K562 (cell line): ENCODE results near the gene TXNIP. TPM values are rescaled to one million over a fixed set of nuclear protein-coding genes. Genes with fewer than 3 reads are reported as not detected.
A peak's percentile ranks its signal among the peaks of the same experiment; 100 is the strongest.

Experiments used
- BACH1 ChIP-seq: fragments of 200-800 bp; sonication (Bioruptor generic); IDR thresholded peaks from 2 replicates; pipeline ENCODE4 v1.6.1; 2016; ENCODE audit warnings: missing genetic modification characterization, missing compliant biosample characterization
- ELF4 ChIP-seq: fragments of 450-650 bp; formaldehyde crosslinking; IDR thresholded peaks from 2 replicates; pipeline ENCODE4 v1.4.0; 2022; ENCODE audit warnings: missing genetic modification characterization
- LARP7 ChIP-seq: fragments of 450-650 bp; IDR thresholded peaks from 2 replicates; pipeline ENCODE4 v1.6.1; 2016
- MAFK ChIP-seq: IDR thresholded peaks from 2 replicates; pipeline ENCODE4 v1.6.1; 2011; ENCODE audit warnings: low read length, improper control_type of control experiment
- PML ChIP-seq: IDR thresholded peaks from 2 replicates; pipeline ENCODE4 v1.6.1; 2012; ENCODE audit warnings: low read length, inconsistent platforms
- POLR2AphosphoS5 ChIP-seq: IDR thresholded peaks from 2 replicates; pipeline ENCODE4 v1.6.1; 2011; ENCODE audit warnings: mild to moderate bottlenecking, low read depth, low read length, moderate library complexity; ENCODE audit not compliant: control insufficient read depth, insufficient read depth
- SIRT6 ChIP-seq: IDR thresholded peaks from one replicate; pipeline ENCODE4 v1.6.1; 2012; ENCODE audit warnings: low read depth, mild to moderate bottlenecking, control low read depth, inconsistent platforms, low read length, moderate library complexity
- SMAD1 ChIP-seq: fragments of 150-350 bp; IDR thresholded peaks from 2 replicates; pipeline ENCODE4 v1.6.1; 2014; ENCODE audit warnings: low read length, low read depth; ENCODE audit not compliant: partially characterized antibody
- U2AF2 ChIP-seq: fragments of 200-400 bp; formaldehyde crosslinking; optimal IDR thresholded peaks from 2 replicates; pipeline ENCODE3; 2017; ENCODE audit warnings: low read depth, mild to moderate bottlenecking, low read length
- YBX1 ChIP-seq: fragments of 450-650 bp; IDR thresholded peaks from 2 replicates; pipeline ENCODE4 v1.7.1; 2016; ENCODE audit warnings: mild to moderate bottlenecking
- polyA plus RNA-seq, 8 experiments: library from polyadenylated mRNA; depleted of rRNA in 4 of 8; stranded (reverse) in 5 of 8; unstranded in 3 of 8; fragments of >200 nt; fragmentation: Nextera tagmentation in 2 of 8; fragmentation: Illumina TruSeq in 1 of 8; extraction: Ambion mirVana in 2 of 8; extraction: Trizol in 1 of 8; gene quantifications; 2 replicates each; pipeline versions ENCODE4 v1.2.1 to v1.2.3, GENCODE V29; 2011 to 2014; ENCODE audit warnings: inconsistent platforms in 1 of 8, missing spikeins in 1 of 8
- total RNA-seq, 7 experiments: library from RNA; depleted of rRNA in 6 of 7; stranded (reverse); fragments of >200 nt in 6 of 7; fragmentation: Illumina TruSeq in 2 of 7; extraction: Trizol in 2 of 7; gene quantifications; 2 replicates each; pipeline versions ENCODE4 v1.2.1 to v1.2.3, GENCODE V29; 2011 to 2021; ENCODE audit warnings: low replicate concordance in 1 of 7
- TF ChIP-seq, protein P1 (sequence below): fragments of 200-600 bp; sonication (generic); IDR thresholded peaks from one replicate; pipeline ENCODE4 v1.6.1; 2012; ENCODE audit warnings: mild to moderate bottlenecking, low read depth, low read length, inconsistent platforms
- TF ChIP-seq, protein P2 (sequence below): fragments of 150-350 bp; conservative IDR thresholded peaks from 2 replicates; pipeline ENCODE4 v1.6.1; 2014; ENCODE audit warnings: low read length
- TF ChIP-seq, protein P3 (sequence below): sonication (generic); formaldehyde crosslinking; IDR thresholded peaks from 2 replicates; pipeline ENCODE4 v1.8.1; 2023; ENCODE audit warnings: mild to moderate bottlenecking, missing genetic modification reagents

TXNIP gene
- total and polyA plus RNA-seq, 9 of the 15 experiments (the other 6 are each of a cell fraction or from before 2014, with no cell fraction given) = 120 to 499 (median 257) TPM

DNA sequence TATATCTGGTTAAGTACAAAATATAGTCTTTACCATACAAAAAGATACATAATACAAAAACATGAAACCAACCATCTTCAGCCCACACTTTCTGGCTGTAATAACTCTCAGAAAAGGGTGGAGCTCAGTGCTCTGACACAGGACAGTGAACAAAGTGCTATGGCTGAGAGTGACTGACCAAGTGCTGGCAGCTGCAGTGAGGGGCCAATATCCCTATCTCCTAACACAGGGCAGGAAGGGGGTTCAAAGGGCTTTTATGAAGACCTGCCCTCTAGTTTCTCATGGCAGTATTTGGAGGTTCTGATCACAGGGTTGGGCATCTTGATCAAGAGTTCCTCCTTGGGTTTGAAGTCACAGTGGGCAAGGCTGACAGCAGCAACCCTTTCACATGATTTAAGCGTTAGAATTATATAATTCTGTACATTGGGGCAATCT is 3.9 kb downstream of the TXNIP start (continued):
- TF ChIP-seq, protein P1, sequence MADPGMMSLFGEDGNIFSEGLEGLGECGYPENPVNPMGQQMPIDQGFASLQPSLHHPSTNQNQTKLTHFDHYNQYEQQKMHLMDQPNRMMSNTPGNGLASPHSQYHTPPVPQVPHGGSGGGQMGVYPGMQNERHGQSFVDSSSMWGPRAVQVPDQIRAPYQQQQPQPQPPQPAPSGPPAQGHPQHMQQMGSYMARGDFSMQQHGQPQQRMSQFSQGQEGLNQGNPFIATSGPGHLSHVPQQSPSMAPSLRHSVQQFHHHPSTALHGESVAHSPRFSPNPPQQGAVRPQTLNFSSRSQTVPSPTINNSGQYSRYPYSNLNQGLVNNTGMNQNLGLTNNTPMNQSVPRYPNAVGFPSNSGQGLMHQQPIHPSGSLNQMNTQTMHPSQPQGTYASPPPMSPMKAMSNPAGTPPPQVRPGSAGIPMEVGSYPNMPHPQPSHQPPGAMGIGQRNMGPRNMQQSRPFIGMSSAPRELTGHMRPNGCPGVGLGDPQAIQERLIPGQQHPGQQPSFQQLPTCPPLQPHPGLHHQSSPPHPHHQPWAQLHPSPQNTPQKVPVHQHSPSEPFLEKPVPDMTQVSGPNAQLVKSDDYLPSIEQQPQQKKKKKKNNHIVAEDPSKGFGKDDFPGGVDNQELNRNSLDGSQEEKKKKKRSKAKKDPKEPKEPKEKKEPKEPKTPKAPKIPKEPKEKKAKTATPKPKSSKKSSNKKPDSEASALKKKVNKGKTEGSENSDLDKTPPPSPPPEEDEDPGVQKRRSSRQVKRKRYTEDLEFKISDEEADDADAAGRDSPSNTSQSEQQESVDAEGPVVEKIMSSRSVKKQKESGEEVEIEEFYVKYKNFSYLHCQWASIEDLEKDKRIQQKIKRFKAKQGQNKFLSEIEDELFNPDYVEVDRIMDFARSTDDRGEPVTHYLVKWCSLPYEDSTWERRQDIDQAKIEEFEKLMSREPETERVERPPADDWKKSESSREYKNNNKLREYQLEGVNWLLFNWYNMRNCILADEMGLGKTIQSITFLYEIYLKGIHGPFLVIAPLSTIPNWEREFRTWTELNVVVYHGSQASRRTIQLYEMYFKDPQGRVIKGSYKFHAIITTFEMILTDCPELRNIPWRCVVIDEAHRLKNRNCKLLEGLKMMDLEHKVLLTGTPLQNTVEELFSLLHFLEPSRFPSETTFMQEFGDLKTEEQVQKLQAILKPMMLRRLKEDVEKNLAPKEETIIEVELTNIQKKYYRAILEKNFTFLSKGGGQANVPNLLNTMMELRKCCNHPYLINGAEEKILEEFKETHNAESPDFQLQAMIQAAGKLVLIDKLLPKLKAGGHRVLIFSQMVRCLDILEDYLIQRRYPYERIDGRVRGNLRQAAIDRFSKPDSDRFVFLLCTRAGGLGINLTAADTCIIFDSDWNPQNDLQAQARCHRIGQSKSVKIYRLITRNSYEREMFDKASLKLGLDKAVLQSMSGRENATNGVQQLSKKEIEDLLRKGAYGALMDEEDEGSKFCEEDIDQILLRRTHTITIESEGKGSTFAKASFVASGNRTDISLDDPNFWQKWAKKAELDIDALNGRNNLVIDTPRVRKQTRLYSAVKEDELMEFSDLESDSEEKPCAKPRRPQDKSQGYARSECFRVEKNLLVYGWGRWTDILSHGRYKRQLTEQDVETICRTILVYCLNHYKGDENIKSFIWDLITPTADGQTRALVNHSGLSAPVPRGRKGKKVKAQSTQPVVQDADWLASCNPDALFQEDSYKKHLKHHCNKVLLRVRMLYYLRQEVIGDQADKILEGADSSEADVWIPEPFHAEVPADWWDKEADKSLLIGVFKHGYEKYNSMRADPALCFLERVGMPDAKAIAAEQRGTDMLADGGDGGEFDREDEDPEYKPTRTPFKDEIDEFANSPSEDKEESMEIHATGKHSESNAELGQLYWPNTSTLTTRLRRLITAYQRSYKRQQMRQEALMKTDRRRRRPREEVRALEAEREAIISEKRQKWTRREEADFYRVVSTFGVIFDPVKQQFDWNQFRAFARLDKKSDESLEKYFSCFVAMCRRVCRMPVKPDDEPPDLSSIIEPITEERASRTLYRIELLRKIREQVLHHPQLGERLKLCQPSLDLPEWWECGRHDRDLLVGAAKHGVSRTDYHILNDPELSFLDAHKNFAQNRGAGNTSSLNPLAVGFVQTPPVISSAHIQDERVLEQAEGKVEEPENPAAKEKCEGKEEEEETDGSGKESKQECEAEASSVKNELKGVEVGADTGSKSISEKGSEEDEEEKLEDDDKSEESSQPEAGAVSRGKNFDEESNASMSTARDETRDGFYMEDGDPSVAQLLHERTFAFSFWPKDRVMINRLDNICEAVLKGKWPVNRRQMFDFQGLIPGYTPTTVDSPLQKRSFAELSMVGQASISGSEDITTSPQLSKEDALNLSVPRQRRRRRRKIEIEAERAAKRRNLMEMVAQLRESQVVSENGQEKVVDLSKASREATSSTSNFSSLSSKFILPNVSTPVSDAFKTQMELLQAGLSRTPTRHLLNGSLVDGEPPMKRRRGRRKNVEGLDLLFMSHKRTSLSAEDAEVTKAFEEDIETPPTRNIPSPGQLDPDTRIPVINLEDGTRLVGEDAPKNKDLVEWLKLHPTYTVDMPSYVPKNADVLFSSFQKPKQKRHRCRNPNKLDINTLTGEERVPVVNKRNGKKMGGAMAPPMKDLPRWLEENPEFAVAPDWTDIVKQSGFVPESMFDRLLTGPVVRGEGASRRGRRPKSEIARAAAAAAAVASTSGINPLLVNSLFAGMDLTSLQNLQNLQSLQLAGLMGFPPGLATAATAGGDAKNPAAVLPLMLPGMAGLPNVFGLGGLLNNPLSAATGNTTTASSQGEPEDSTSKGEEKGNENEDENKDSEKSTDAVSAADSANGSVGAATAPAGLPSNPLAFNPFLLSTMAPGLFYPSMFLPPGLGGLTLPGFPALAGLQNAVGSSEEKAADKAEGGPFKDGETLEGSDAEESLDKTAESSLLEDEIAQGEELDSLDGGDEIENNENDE = peak; percentile 84
- TF ChIP-seq POLR2AphosphoS5 (peak; percentile 31; the same call in 1 of the 2 replicates), SIRT6 (no peak), SMAD1 (peak; percentile 74), PML (no peak), MAFK (no peak), U2AF2 (no peak), YBX1 (no peak), BACH1 (tag) (no peak), LARP7 (no peak), ELF4 (CRISPR knock-in tag) (peak; percentile 80)
- TF ChIP-seq, protein P2, sequence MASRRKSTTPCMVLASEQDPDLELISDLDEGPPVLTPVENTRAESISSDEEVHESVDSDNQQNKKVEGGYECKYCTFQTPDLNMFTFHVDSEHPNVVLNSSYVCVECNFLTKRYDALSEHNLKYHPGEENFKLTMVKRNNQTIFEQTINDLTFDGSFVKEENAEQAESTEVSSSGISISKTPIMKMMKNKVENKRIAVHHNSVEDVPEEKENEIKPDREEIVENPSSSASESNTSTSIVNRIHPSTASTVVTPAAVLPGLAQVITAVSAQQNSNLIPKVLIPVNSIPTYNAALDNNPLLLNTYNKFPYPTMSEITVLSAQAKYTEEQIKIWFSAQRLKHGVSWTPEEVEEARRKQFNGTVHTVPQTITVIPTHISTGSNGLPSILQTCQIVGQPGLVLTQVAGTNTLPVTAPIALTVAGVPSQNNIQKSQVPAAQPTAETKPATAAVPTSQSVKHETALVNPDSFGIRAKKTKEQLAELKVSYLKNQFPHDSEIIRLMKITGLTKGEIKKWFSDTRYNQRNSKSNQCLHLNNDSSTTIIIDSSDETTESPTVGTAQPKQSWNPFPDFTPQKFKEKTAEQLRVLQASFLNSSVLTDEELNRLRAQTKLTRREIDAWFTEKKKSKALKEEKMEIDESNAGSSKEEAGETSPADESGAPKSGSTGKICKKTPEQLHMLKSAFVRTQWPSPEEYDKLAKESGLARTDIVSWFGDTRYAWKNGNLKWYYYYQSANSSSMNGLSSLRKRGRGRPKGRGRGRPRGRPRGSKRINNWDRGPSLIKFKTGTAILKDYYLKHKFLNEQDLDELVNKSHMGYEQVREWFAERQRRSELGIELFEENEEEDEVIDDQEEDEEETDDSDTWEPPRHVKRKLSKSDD = no peak
- TF ChIP-seq, protein P3, sequence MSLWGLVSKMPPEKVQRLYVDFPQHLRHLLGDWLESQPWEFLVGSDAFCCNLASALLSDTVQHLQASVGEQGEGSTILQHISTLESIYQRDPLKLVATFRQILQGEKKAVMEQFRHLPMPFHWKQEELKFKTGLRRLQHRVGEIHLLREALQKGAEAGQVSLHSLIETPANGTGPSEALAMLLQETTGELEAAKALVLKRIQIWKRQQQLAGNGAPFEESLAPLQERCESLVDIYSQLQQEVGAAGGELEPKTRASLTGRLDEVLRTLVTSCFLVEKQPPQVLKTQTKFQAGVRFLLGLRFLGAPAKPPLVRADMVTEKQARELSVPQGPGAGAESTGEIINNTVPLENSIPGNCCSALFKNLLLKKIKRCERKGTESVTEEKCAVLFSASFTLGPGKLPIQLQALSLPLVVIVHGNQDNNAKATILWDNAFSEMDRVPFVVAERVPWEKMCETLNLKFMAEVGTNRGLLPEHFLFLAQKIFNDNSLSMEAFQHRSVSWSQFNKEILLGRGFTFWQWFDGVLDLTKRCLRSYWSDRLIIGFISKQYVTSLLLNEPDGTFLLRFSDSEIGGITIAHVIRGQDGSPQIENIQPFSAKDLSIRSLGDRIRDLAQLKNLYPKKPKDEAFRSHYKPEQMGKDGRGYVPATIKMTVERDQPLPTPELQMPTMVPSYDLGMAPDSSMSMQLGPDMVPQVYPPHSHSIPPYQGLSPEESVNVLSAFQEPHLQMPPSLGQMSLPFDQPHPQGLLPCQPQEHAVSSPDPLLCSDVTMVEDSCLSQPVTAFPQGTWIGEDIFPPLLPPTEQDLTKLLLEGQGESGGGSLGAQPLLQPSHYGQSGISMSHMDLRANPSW = no peak
